ENCODE measurements around the gene CCDC57.

GRCh38 chr17:82218349-82219075, 5.9 kb upstream of the CCDC57 start:
- TF ChIP-seq, protein P1, sequence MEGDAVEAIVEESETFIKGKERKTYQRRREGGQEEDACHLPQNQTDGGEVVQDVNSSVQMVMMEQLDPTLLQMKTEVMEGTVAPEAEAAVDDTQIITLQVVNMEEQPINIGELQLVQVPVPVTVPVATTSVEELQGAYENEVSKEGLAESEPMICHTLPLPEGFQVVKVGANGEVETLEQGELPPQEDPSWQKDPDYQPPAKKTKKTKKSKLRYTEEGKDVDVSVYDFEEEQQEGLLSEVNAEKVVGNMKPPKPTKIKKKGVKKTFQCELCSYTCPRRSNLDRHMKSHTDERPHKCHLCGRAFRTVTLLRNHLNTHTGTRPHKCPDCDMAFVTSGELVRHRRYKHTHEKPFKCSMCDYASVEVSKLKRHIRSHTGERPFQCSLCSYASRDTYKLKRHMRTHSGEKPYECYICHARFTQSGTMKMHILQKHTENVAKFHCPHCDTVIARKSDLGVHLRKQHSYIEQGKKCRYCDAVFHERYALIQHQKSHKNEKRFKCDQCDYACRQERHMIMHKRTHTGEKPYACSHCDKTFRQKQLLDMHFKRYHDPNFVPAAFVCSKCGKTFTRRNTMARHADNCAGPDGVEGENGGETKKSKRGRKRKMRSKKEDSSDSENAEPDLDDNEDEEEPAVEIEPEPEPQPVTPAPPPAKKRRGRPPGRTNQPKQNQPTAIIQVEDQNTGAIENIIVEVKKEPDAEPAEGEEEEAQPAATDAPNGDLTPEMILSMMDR (IDR thresholded peaks at IDR 0.05; ENCODE audit: borderline replicate concordance, extremely low read depth, low read length, poor library complexity, severe bottlenecking), result no peak
- no peak for TF ChIP-seq EZH2 (IDR thresholded peaks at IDR 0.05; ENCODE audit: borderline replicate concordance, low read depth, low read length, severe bottlenecking)
